Upper lobe of left lung (tissue), 6 donors: Measurements from ENCODE around the gene HECTD4. TPM values are rescaled to one million over a fixed set of nuclear protein-coding genes. Genes with fewer than 3 reads are reported as not detected.
"Not testable (repeated sequence)": the region's sequence is repeated elsewhere in the genome, so short reads cannot be mapped to it uniquely, and the experiment has no call there.

Experiments
- ATAC-seq, 2 donors: fragments of 200-7000 bp; cut with Tn5 transposase; one replicate each; pipeline ENCODE4 v1.9.1; 2022; ENCODE audit warnings: mild to moderate bottlenecking in 2 of 2, moderate library complexity in 2 of 2; ENCODE audit not compliant: low FRiP score in 2 of 2
- DNase-seq, 2 donors: peaks; one replicate each; pipeline ENCODE4 v3.0.0-alpha.2; 2019 to 2020
- H3K27ac ChIP-seq, 4 donors: fragments of 200-600 bp; sonication (generic); one replicate each; pipeline ENCODE4 v1.5.1; 2016 to 2019
- H3K27me3 ChIP-seq, 4 donors: fragments of 200-600 bp; sonication (generic); one replicate each; pipeline ENCODE4 v1.5.1; 2017 to 2019
- H3K36me3 ChIP-seq, 4 donors: fragments of 200-600 bp; sonication (generic); one replicate each; pipeline ENCODE4 v1.5.1; 2016 to 2019
- H3K4me1 ChIP-seq, 4 donors: fragments of 200-600 bp; sonication (generic); one replicate each; pipeline ENCODE4 v1.5.1; 2018 to 2019
- H3K4me3 ChIP-seq, 4 donors: fragments of 200-600 bp; sonication (generic); one replicate each; pipeline ENCODE4 v1.5.1; 2017 to 2019; ENCODE audit warnings: mild to moderate bottlenecking in 2 of 4, moderate library complexity in 1 of 4
- H3K9me3 ChIP-seq, 4 donors: fragments of 200-600 bp; sonication (generic); one replicate each; pipeline ENCODE4 v1.5.1; 2018 to 2019
- EP300 ChIP-seq, 4 donors: sonication (generic); formaldehyde crosslinking; IDR thresholded peaks; one replicate each; pipeline ENCODE4 v1.5.1; 2017; ENCODE audit warnings: antibody characterized with exemption in 4 of 4, control low read depth in 2 of 4
- POLR2A ChIP-seq, 4 donors: fragments of 450-650 bp; IDR thresholded peaks; one replicate each; pipeline ENCODE4 v1.5.1; 2016 to 2017; ENCODE audit warnings: antibody characterized with exemption in 4 of 4, mild to moderate bottlenecking in 2 of 4
- POLR2AphosphoS5 ChIP-seq, 2 donors: sonication (generic); formaldehyde crosslinking; IDR thresholded peaks; one replicate each; pipeline ENCODE4 v1.5.1; 2017; ENCODE audit warnings: antibody characterized with exemption in 2 of 2
- WGBS, 2 donors: methylation state at CpG; one replicate each; pipeline ENCODE4 v1.1.5; 2017 to 2018; 5-methylcytosine and 5-hydroxymethylcytosine counted together
- total RNA-seq, 6 donors: library from RNA; depleted of rRNA in 4 of 6; stranded (reverse); fragments of >200 nt in 4 of 6; gene quantifications; one replicate each; pipeline versions ENCODE4 v1.1.0 to v1.2.1, GENCODE V29; 2016 to 2021
- TF ChIP-seq, protein P1 (sequence below), 6 experiments: fragments of 450-650 bp in 4 of 6; fragments of 200-600 bp in 2 of 6; sonication (generic) in 2 of 6; IDR thresholded peaks; one replicate each; pipeline ENCODE4 v1.5.1; 2016 to 2019; ENCODE audit warnings: antibody characterized with exemption in 6 of 6
- donor health status: DM: no; HTN: no; CAD: no; lungs with moderate emphysema.
- donor health status: DM: no; HTN: yes; CAD: no; lungs with severe emphysema.

The HECTD4 gene
- total RNA-seq, 6 donors from 2014 or later = 34.1 to 196 (median 50.0) TPM

DNA sequence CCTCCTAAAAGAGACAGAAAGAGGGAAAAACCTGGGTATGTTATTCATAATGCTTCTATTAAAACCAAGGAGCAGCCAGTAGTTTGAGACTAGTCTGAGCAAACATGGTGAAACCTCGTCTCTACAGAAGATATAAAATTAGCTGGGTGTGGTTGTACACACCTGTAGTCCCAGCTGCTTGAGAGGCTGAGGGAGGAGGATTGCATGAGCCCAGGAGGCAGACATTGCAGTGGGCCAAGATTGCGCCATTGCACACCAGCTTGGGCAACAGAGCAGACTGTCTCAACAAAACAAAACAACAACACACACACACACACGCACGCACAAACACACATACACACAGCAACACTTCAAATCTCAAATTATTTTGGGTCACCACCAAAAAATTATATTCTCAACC, 27.8 kb downstream of the HECTD4 start:
- Histone ChIP-seq H3K4me1 (peaks cover 0 to 12% (median 5%) of the 10 kb centered on the region in 4 donors), H3K36me3 (no peaks in the 10 kb centered on the region), H3K27ac (no peak overlapping the region), H3K27me3 (no peaks in the 10 kb centered on the region), H3K4me3 (no peak overlapping the region), H3K9me3 (no peaks in the 10 kb centered on the region)
- 83 to 92% methylated on average over 4 of the region's 4 CpGs for WGBS, 2 donors
- ATAC-seq (no peak), DNase-seq (no peak)
- no peak for TF ChIP-seq EP300 (IDR thresholded peaks at IDR 0.05)

DNA sequence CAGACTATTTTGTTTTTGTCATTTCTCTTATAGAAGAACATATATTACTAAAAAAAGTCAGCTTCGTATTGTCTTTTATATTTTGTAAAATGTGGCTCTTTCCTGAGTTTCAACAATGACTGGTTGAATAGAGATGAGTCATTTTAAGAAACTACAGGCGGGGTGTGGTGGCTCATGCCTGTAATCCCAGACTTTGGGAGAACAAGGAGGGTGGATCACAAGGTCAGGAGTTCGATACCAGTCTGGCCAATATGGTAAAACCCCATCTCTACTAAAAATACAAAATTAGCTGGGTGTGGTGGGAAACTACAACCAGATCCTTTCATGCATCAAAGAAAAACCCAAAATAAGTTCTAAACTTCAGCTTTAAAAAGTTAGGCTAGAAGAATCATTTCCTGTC, 28.8 kb downstream of the HECTD4 start:
- H3K4me3 ChIP-seq = no peak overlapping the region
- H3K27ac ChIP-seq = no peak overlapping the region
- 80 to 83% methylated on average over 3 of the region's 3 CpGs for WGBS, 2 donors
- ATAC-seq (no peak), DNase-seq (no peak)
- TF ChIP-seq POLR2A (IDR thresholded peaks at IDR 0.05) = no peak
- TF ChIP-seq, protein P1, sequence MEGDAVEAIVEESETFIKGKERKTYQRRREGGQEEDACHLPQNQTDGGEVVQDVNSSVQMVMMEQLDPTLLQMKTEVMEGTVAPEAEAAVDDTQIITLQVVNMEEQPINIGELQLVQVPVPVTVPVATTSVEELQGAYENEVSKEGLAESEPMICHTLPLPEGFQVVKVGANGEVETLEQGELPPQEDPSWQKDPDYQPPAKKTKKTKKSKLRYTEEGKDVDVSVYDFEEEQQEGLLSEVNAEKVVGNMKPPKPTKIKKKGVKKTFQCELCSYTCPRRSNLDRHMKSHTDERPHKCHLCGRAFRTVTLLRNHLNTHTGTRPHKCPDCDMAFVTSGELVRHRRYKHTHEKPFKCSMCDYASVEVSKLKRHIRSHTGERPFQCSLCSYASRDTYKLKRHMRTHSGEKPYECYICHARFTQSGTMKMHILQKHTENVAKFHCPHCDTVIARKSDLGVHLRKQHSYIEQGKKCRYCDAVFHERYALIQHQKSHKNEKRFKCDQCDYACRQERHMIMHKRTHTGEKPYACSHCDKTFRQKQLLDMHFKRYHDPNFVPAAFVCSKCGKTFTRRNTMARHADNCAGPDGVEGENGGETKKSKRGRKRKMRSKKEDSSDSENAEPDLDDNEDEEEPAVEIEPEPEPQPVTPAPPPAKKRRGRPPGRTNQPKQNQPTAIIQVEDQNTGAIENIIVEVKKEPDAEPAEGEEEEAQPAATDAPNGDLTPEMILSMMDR (IDR thresholded peaks at IDR 0.05) = no peak
- TF ChIP-seq EP300 (IDR thresholded peaks at IDR 0.05) = no peak
- TF ChIP-seq POLR2AphosphoS5 (IDR thresholded peaks at IDR 0.05) = no peak
- no peaks in the 10 kb centered on the region for H3K9me3 ChIP-seq
- no peaks in the 10 kb centered on the region for H3K36me3 ChIP-seq
- no peaks in the 10 kb centered on the region for H3K27me3 ChIP-seq
- H3K4me1 ChIP-seq = peaks cover 0 to 12% (median 5%) of the 10 kb centered on the region in 4 donors

DNA sequence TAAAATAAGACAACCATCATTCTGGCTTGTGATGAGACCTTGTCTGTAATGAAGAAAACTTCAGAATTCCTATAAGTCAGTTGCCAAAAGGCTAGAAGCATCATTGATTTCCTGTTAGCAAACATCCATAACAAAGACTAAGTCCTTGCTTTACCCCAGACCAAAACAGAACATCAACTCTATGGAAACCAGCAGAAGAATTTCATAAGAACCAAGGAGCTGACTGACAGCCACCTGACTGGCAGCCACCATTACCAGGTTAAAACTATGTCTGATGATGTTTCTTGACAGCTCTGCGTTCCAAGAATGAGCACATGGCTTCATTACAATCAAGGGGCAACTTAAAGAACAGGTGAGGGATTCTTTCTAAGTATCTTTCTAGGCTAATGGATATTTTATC, 29.3 kb downstream of the HECTD4 start:
- Histone ChIP-seq H3K36me3 (no peaks in the 10 kb centered on the region), H3K9me3 (no peaks in the 10 kb centered on the region), H3K4me3 (no peak overlapping the region), H3K27ac (no peak overlapping the region), H3K4me1 (peaks cover 0 to 12% (median 5%) of the 10 kb centered on the region in 4 donors), H3K27me3 (no peaks in the 10 kb centered on the region)
- TF ChIP-seq POLR2A (IDR thresholded peaks at IDR 0.05) (no peak), EP300 (IDR thresholded peaks at IDR 0.05) (no peak), POLR2AphosphoS5 (IDR thresholded peaks at IDR 0.05) (no peak)
- TF ChIP-seq, protein P1 (IDR thresholded peaks at IDR 0.05) = no peak
- DNase-seq (no peak), ATAC-seq (no peak)
- 95 to 100% methylated on average over 1 of the region's 1 CpG for whole genome bisulfite sequencing, 2 donors

DNA sequence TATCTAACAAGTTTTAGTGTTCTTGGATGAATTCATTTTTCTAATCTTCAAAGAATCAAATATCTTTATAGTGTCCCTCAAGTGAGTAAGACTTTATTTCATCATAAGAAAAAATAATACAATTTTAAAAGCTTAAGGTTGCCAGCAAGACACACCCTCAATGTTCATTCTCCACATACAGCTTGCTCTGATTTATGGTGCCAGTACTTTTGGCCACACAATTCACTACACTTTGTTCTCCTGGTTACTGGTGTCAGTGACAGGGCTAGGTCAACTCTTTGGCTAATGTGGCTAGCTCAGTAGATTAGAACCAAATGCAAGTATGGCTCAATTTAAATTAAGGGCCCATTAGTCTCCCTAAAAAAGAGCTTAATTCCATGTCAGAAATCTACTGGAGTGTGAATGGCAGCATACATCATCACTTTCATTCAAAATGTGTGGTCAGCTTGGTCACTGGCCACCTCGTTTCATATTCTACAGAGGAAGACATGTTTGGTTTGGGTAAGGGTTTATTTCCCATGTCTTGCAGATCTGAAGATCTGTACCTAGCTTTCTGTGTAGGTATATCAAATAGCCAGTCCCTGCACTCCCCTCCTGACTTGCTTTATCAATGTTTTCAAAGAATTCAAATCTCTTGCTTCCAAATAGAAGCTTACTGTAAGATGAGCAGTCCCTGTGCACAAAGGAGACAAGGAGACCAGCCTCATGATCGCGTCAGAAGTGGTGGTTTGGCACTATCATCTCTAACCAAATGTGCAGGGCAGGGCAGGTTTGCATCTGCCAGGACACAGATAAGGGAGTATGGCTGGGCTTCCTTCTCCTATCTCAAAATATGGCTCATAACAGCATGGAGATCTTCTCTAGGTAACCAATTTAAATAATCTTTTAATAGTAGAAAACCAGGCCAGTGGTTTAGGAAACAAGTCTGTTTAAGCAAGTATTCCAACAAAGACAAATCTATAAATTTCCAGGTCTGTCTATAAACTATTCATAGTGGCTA, 31.3 kb downstream of the HECTD4 start:
- TF ChIP-seq, protein P1 (IDR thresholded peaks at IDR 0.05) = no peak
- no peak for TF ChIP-seq EP300 (IDR thresholded peaks at IDR 0.05)
- no peak for TF ChIP-seq POLR2A (IDR thresholded peaks at IDR 0.05)
- TF ChIP-seq POLR2AphosphoS5 (IDR thresholded peaks at IDR 0.05) = no peak
- Histone ChIP-seq H3K27ac (no peak overlapping the region), H3K36me3 (no peaks in the 10 kb centered on the region), H3K4me3 (no peak overlapping the region), H3K27me3 (no peaks in the 10 kb centered on the region), H3K4me1 (peaks cover 0 to 12% (median 5%) of the 10 kb centered on the region in 4 donors), H3K9me3 (no peaks in the 10 kb centered on the region)
- 69 to 80% methylated on average over 3 of the region's 3 CpGs for WGBS, 2 donors
- ATAC-seq (peak in 1 of 2 donors; percentile 64), DNase-seq (no peak)

DNA sequence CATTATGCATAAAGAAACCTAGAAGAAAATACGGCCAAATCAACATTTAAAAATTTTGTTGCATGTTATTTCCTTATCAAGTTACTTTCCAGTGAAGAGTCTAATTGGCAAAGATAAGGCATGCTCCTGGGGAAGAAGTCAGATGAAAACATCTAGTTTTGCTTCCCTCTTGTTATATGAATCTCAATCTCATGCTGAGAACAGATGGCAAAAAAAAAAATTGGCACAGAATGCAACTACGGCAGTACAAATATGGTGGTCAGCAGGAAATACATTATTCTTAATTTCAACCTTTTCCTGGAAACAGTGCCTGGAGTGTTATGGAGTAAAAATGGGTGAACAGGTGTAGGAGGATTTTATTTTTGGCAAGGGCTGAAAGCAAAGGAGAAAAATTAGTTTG, 32.8 kb downstream of the HECTD4 start:
- H3K4me3 ChIP-seq = no peak overlapping the region
- WGBS, 2 donors = 58 to 61% methylated on average over 2 of the region's 2 CpGs
- H3K36me3 ChIP-seq = no peaks in the 10 kb centered on the region
- H3K9me3 ChIP-seq = no peaks in the 10 kb centered on the region
- ATAC-seq = no peak
- DNase-seq = no peak
- H3K4me1 ChIP-seq = peaks cover 0 to 12% (median 5%) of the 10 kb centered on the region in 4 donors
- TF ChIP-seq, protein P1 (IDR thresholded peaks at IDR 0.05) = no peak
- TF ChIP-seq EP300 (IDR thresholded peaks at IDR 0.05) = no peak
- no peak for TF ChIP-seq POLR2AphosphoS5 (IDR thresholded peaks at IDR 0.05)
- no peak for TF ChIP-seq POLR2A (IDR thresholded peaks at IDR 0.05)
- H3K27me3 ChIP-seq = no peaks in the 10 kb centered on the region
- no peak overlapping the region for H3K27ac ChIP-seq

DNA sequence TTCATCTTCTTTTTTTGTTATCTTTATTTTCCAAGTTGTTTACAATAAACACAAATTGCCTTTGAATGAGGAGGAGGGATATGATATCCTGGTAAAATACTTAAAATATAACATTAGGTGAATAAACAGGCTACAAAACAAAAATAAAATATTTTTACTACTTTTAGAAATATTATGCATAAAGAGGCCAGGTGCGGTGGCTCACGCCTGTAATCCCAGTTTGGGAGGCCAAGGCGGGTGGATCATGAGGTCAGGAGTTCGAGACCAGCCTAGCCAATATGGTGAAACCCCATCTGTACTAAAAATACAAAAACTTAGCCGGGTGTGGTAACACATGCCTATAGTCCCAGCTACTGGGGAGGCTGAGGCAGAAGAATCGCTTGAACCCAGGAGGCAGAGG, 33.3 kb downstream of the HECTD4 start:
- H3K27ac ChIP-seq, H3K36me3 ChIP-seq, DNase-seq, H3K27me3 ChIP-seq, H3K9me3 ChIP-seq, ATAC-seq, H3K4me3 ChIP-seq: not testable (repeated sequence)
- 98 to 99% methylated on average over 6 of the region's 6 CpGs for WGBS, 2 donors
- H3K4me1 ChIP-seq = peaks cover 0 to 12% (median 5%) of the 10 kb centered on the region in 4 donors
